GM12878 (cell line): ENCODE measurements around the gene METAP1D. TPM values are rescaled to one million over a fixed set of nuclear protein-coding genes. Genes with fewer than 3 reads are reported as not detected.

Source experiments
- ATAC-seq: fragments of 200-7000 bp; cut with Tn5 transposase; 3 replicates; pipeline ENCODE4 v1.9.1; 2020; ENCODE audit warnings: mild to moderate bottlenecking, moderate library complexity
- BruUV-seq: library from RNA; stranded (reverse); fragments of 400-500 nt; replicated peaks from 2 replicates; lab custom pipeline; 2021; lab: Mats Ljungman, UMichigan
- CTCF ChIA-PET: fragments of 300-600 bp; sonication (Branson Sonifier 250); formaldehyde crosslinking; extraction: SDS; loops from one replicate; lab custom pipeline; 2021; ENCODE audit warnings: inconsistent platforms; lab: Yijun Ruan, JAX
- POLR2A ChIA-PET: fragments of 350-600 bp; formaldehyde crosslinking; extraction: SDS; loops from one replicate; lab custom pipeline; 2021; ENCODE audit warnings: inconsistent platforms; lab: Charles Lee
- RAD21 ChIA-PET: fragments of 300-600 bp; sonication (Branson Sonifier 250); formaldehyde crosslinking; loops from one replicate; lab custom pipeline; 2023; ENCODE audit warnings: antibody characterized with exemption; ENCODE audit not compliant: unreplicated experiment; lab: Charles Lee
- SMC1A ChIA-PET: fragments of 300-600 bp; sonication (Branson Sonifier 250); formaldehyde crosslinking; loops from one replicate; lab custom pipeline; 2023; ENCODE audit not compliant: unreplicated experiment, uncharacterized antibody; lab: Charles Lee
- DNase-seq: peaks from one replicate; pipeline ENCODE4 v3.0.0-alpha.2; 2011; ENCODE audit warnings: low read depth, low spot score
- FAIRE-seq: peaks from 3 replicates; lab custom pipeline; 2011; peaks lifted over from hg19 to GRCh38; lab: Jason Lieb, UNC
- H2AFZ ChIP-seq: 2 replicates; pipeline ENCODE4 v1.6.0; 2011; ENCODE audit warnings: low read depth, low read length, control low read depth; ENCODE audit not compliant: control insufficient read depth
- H3K27ac ChIP-seq: 2 replicates; pipeline ENCODE4 v1.5.1; 2011; ENCODE audit warnings: control low read depth; ENCODE audit not compliant: control insufficient read depth, insufficient read depth
- H3K27me3 ChIP-seq, 2 experiments: replicated peaks in 1 of 2; 2 replicates each; pipeline versions ENCODE4 v1.6.0 to v1.6.1; 2011; ENCODE audit warnings: low read length in 1 of 2; ENCODE audit not compliant: control insufficient read depth in 2 of 2, insufficient read depth in 2 of 2
- H3K36me3 ChIP-seq, 2 experiments: 2 replicates each; pipeline ENCODE4 v1.5.1; 2011; ENCODE audit warnings: low read length in 1 of 2; ENCODE audit not compliant: control insufficient read depth in 2 of 2, insufficient read depth in 2 of 2
- H3K4me1 ChIP-seq: 2 replicates; pipeline ENCODE4 v1.6.1; 2011; ENCODE audit warnings: mild to moderate bottlenecking, low read length, moderate library complexity, mixed read lengths; ENCODE audit not compliant: control insufficient read depth, insufficient read depth
- H3K4me2 ChIP-seq: 2 replicates; pipeline ENCODE4 v1.6.0; 2011; ENCODE audit warnings: control low read depth; ENCODE audit not compliant: control insufficient read depth, insufficient read depth
- H3K4me3 ChIP-seq: fragments of 200-600 bp; sonication (generic); 2 replicates; pipeline ENCODE4 v1.5.1; 2016
- H3K79me2 ChIP-seq: 2 replicates; pipeline ENCODE4 v1.6.0; 2011; ENCODE audit warnings: low read length; ENCODE audit not compliant: control insufficient read depth, insufficient read depth
- H3K9ac ChIP-seq: 2 replicates; pipeline ENCODE4 v1.8.0; 2011; ENCODE audit warnings: low read length, control low read depth, mixed read lengths; ENCODE audit not compliant: control insufficient read depth, insufficient read depth
- H3K9me3 ChIP-seq: replicated peaks from 3 replicates; pipeline ENCODE4 v1.5.1; 2011; ENCODE audit warnings: mild to moderate bottlenecking, low read length; ENCODE audit not compliant: control insufficient read depth, insufficient read depth
- H4K20me1 ChIP-seq: 2 replicates; pipeline ENCODE4 v1.6.0; 2011; ENCODE audit not compliant: control insufficient read depth, insufficient read depth
- ATF7 ChIP-seq: fragments of 450-650 bp; IDR thresholded peaks from 2 replicates; pipeline ENCODE4 v1.6.1; 2016; ENCODE audit warnings: low read depth, mild to moderate bottlenecking
- BACH1 ChIP-seq: fragments of 450-650 bp; IDR thresholded peaks from 2 replicates; pipeline ENCODE4 v1.6.1; 2017; ENCODE audit warnings: mild to moderate bottlenecking, borderline replicate concordance
- BCL11A ChIP-seq: IDR thresholded peaks from 2 replicates; pipeline ENCODE4 v1.6.1; 2011; ENCODE audit warnings: low read depth, low read length
- BCL3 ChIP-seq: IDR thresholded peaks from 2 replicates; pipeline ENCODE4 v1.6.1; 2011; ENCODE audit warnings: borderline replicate concordance, low read depth, mild to moderate bottlenecking, moderate library complexity, low read length; ENCODE audit not compliant: insufficient read depth, poor library complexity, severe bottlenecking
- BHLHE40 ChIP-seq, 2 experiments: fragments of 450-650 bp in 1 of 2; IDR thresholded peaks; 2 replicates each; pipeline ENCODE4 v1.6.1; 2011 to 2017; ENCODE audit warnings: low read depth in 2 of 2, borderline replicate concordance in 1 of 2, improper control_type of control experiment in 1 of 2, low read length in 1 of 2, mild to moderate bottlenecking in 1 of 2
- DPF2 ChIP-seq: fragments of 450-650 bp; IDR thresholded peaks from 2 replicates; pipeline ENCODE4 v1.6.1; 2017; ENCODE audit warnings: mild to moderate bottlenecking
- FOXK2 ChIP-seq: fragments of 450-650 bp; IDR thresholded peaks from 2 replicates; pipeline ENCODE4 v1.6.1; 2017; ENCODE audit warnings: mild to moderate bottlenecking, moderate library complexity
- GATAD2B ChIP-seq: fragments of 450-650 bp; conservative IDR thresholded peaks from 2 replicates; pipeline ENCODE4 v1.6.1; 2017; ENCODE audit warnings: low read depth, mild to moderate bottlenecking, moderate library complexity
- HDAC2 ChIP-seq: fragments of 200-600 bp; sonication (generic); IDR thresholded peaks from 2 replicates; pipeline ENCODE4 v1.6.1; 2017
- IKZF2 ChIP-seq, 2 experiments: fragments of 450-650 bp; IDR thresholded peaks; 2 replicates each; pipeline ENCODE4 v1.6.1; 2017; ENCODE audit warnings: mild to moderate bottlenecking in 2 of 2, moderate library complexity in 2 of 2
- IRF5 ChIP-seq: fragments of 450-650 bp; IDR thresholded peaks from 2 replicates; pipeline ENCODE4 v1.6.1; 2017; ENCODE audit warnings: borderline replicate concordance
- KDM1A ChIP-seq: fragments of 200-600 bp; sonication (generic); IDR thresholded peaks from 2 replicates; pipeline ENCODE4 v1.6.1; 2016; ENCODE audit warnings: borderline replicate concordance
- MEF2A ChIP-seq: IDR thresholded peaks from 2 replicates; pipeline ENCODE4 v1.6.1; 2011; ENCODE audit warnings: low read depth, mild to moderate bottlenecking, low read length, moderate library complexity; ENCODE audit not compliant: insufficient read depth
- MTA2 ChIP-seq: fragments of 450-650 bp; IDR thresholded peaks from 2 replicates; pipeline ENCODE4 v1.6.1; 2016; ENCODE audit warnings: low read depth, mild to moderate bottlenecking, moderate library complexity
- MXI1 ChIP-seq: fragments of 150-350 bp; IDR thresholded peaks from 2 replicates; pipeline ENCODE4 v1.6.1; 2011; ENCODE audit warnings: low read depth, mild to moderate bottlenecking, inconsistent platforms, low read length, improper control_type of control experiment
- MYB ChIP-seq: fragments of 150-350 bp; IDR thresholded peaks from 2 replicates; pipeline ENCODE4 v1.6.1; 2014; ENCODE audit warnings: mild to moderate bottlenecking, low read depth, low read length, borderline replicate concordance
- POU2F2 ChIP-seq: IDR thresholded peaks from 3 replicates; pipeline ENCODE4 v1.6.1; 2011; ENCODE audit warnings: low read depth, mild to moderate bottlenecking, low read length, borderline replicate concordance
- RUNX3 ChIP-seq: IDR thresholded peaks from 2 replicates; pipeline ENCODE4 v1.6.1; 2012; ENCODE audit warnings: low read length, inconsistent platforms
- SIX5 ChIP-seq: IDR thresholded peaks from 2 replicates; pipeline ENCODE4 v1.6.1; 2011; ENCODE audit warnings: mild to moderate bottlenecking, low read depth, low read length, moderate library complexity; ENCODE audit not compliant: severe bottlenecking
- STAT1 ChIP-seq: fragments of 450-650 bp; conservative IDR thresholded peaks from 2 replicates; pipeline ENCODE4 v1.6.1; 2014; ENCODE audit warnings: antibody characterized with exemption, mild to moderate bottlenecking
- SUZ12 ChIP-seq: fragments of 200-600 bp; sonication (generic); IDR thresholded peaks from one replicate; pipeline ENCODE4 v1.6.1; 2018; ENCODE audit warnings: antibody characterized with exemption, mild to moderate bottlenecking; ENCODE audit not compliant: unreplicated experiment
- TAF1 ChIP-seq: IDR thresholded peaks from 2 replicates; pipeline ENCODE4 v1.6.1; 2011; ENCODE audit warnings: mild to moderate bottlenecking, low read depth, low read length, borderline replicate concordance
- TBL1XR1 ChIP-seq: IDR thresholded peaks from 2 replicates; pipeline ENCODE4 v1.6.1; 2012; ENCODE audit warnings: low read depth, low read length, improper control_type of control experiment
- TCF7 ChIP-seq: IDR thresholded peaks from 2 replicates; pipeline ENCODE4 v1.6.1; 2014; ENCODE audit warnings: antibody characterized with exemption, borderline replicate concordance
- YBX1 ChIP-seq: fragments of 450-650 bp; IDR thresholded peaks from 2 replicates; pipeline ENCODE4 v1.6.1; 2016; ENCODE audit warnings: antibody characterized with exemption
- ZNF217 ChIP-seq: fragments of 450-650 bp; IDR thresholded peaks from 2 replicates; pipeline ENCODE4 v1.6.1; 2017; ENCODE audit warnings: antibody characterized with exemption, mild to moderate bottlenecking
- ZNF274 ChIP-seq: IDR thresholded peaks from one replicate; pipeline ENCODE4 v1.8.0; 2011; ENCODE audit not compliant: insufficient read length, insufficient read depth
- ZSCAN29 ChIP-seq: fragments of 450-650 bp; IDR thresholded peaks from 2 replicates; pipeline ENCODE4 v1.6.1; 2017; ENCODE audit warnings: mild to moderate bottlenecking, moderate library complexity
- WGBS: methylation state at CpG from one replicate; pipeline ENCODE4 v1.1.6; 2016; ENCODE audit warnings: low lambda C conversion rate; ENCODE audit not compliant: insufficient replicate concordance, insufficient coverage; ENCODE audit errors: missing lambda C conversion rate; 5-methylcytosine and 5-hydroxymethylcytosine counted together
- in situ Hi-C: fragments of 300-500 bp; cut with MboI; formaldehyde crosslinking; loops from 9 replicates; pipeline ENCODE4 v1.14.3; 2018; ENCODE audit warnings: mixed read lengths
- intact Hi-C: fragments of 100-400 bp; cut with micrococcal nuclease; formaldehyde crosslinking; loops from one replicate; pipeline ENCODE4 v1.14.2; 2022; ENCODE audit not compliant: unreplicated experiment
- polyA plus RNA-seq, 11 experiments: library from polyadenylated mRNA; depleted of rRNA in 4 of 11; unstranded in 6 of 11; stranded (reverse) in 5 of 11; fragments of >200 nt; fragmentation: Nextera tagmentation in 4 of 11; fragmentation: Illumina TruSeq in 1 of 11; extraction: Ambion mirVana in 4 of 11; extraction: Trizol in 1 of 11; gene quantifications; 1 replicate in 1 of 11; 2 replicates in 10 of 11; pipeline versions ENCODE4 v1.2.1 to v1.2.3, GENCODE V29; 2011 to 2016; ENCODE audit warnings: inconsistent platforms in 2 of 11, missing spikeins in 2 of 11, low read depth in 1 of 11
- total RNA-seq, 4 experiments: library from RNA; depleted of rRNA in 3 of 4; stranded (reverse); fragments of >200 nt in 3 of 4; fragmentation: Illumina TruSeq in 1 of 4; extraction: Trizol in 1 of 4; gene quantifications; 2 replicates each; pipeline versions ENCODE4 v1.2.1 to v1.2.3, GENCODE V29; 2013 to 2021

The METAP1D gene
- total and polyA plus RNA-seq, 10 of the 15 experiments (the other 5 are each of a cell fraction or from before 2014, with no cell fraction given): 4.5 to 12.1 (median 7.8) TPM

DNA sequence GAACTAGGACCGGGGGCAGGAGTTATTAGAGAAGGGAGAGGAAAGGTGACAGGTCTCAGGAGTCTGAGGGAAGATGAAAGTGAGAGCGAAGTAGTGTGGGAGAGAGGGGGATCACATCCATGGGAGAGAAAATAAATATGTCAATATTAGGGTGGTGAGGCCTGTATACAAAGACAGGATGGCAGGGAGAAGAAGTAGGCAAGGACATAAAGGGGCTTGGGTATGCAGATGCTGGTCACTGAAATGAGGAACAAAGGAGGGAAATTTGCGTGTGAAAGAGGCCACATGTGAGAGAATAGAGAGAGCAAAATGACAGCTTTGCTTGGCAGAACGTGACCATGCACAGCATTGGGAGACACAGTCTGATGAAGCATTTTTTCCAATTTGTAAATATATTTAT is 13.6 kb downstream of the METAP1D start:
- Histone ChIP-seq H3K9ac (no peak overlapping the region), H3K27me3 (no peaks in the 10 kb centered on the region), H3K4me2 (no peak overlapping the region; the same call in 1 of the 2 replicates), H3K36me3 (no peaks in the 10 kb centered on the region), H3K4me1 (peaks cover 17% of the 10 kb centered on the region), H3K9me3 (no peaks in the 10 kb centered on the region), H4K20me1 (no peaks in the 10 kb centered on the region), H2AFZ (no peak overlapping the region; the same call in 1 of the 2 replicates), H3K4me3 (no peak overlapping the region), H3K79me2 (no peaks in the 10 kb centered on the region), H3K27ac (no peak overlapping the region)
- BruUV-seq: no TSS peak
- POLR2A ChIA-PET: no interaction called here
- 27% methylated on average over 4 of the region's 4 CpGs for WGBS
- CTCF ChIA-PET: no interaction called here
- ATAC-seq (peak; percentile 84), FAIRE-seq (no peak), DNase-seq (peak; percentile 40)
- intact Hi-C loops (no loop called here), in situ Hi-C loops (no loop called here)
- RAD21 ChIA-PET: no interaction called here
- SMC1A ChIA-PET: no interaction called here
- TF ChIP-seq DPF2 (no peak), TBL1XR1 (no peak), SUZ12 (no peak), MXI1 (0 out of 2 replicates have a peak, but pooled peaks have one; percentile 23), RUNX3 (peak; percentile 53), IRF5 (no peak), YBX1 (no peak), ZNF217 (no peak), MTA2 (no peak; the same call in 1 of the 2 replicates), BACH1 (no peak), TCF7 (peak; percentile 56), ZSCAN29 (no peak), ZNF274 (no peak), TAF1 (no peak), IKZF2 (IDR thresholded peaks at IDR 0.05) (peak; percentile 23 to 49; a peak in 1 of 4 replicates), BHLHE40 (IDR thresholded peaks at IDR 0.05; ENCODE audit: borderline replicate concordance in 1 of 2, low read depth in 2 of 2, low read length in 1 of 2) (peak; percentile 94), MEF2A (no peak), POU2F2 (peak; percentile 81; the same call in 2 of the 3 replicates), ATF7 (no peak), FOXK2 (no peak), BCL11A (0 out of 2 replicates have a peak, but pooled peaks have one; percentile 25), GATAD2B (no peak), SIX5 (no peak), MYB (no peak), STAT1 (no peak), BCL3 (no peak), KDM1A (no peak), HDAC2 (no peak)
